Measurements from ENCODE around the gene POU3F1.

Gene POU3F1

DNA sequence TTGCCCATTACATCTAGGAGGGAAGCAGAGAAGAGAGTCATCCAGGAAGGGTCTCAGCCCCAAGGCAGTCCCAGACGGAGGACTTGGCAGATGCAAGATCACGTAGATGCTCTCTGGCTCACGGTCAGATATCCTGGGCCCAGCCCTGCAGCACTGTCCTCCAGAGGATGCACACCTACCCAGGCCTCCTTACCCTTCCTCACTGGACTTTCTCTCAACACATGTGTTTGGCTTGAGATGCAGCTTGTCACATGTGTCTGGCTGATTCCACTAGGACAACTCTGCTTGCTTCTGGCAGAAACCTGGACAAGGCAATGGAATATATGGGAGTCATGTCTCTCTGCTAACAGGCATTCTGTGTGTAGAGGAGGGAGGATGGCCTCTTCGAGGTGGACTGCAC lies 32.4 kb upstream of the POU3F1 start:
- Histone ChIP-seq H3K4me2 (ENCODE audit: low read depth, low read length) (no peak overlapping the region), H3F3A (ENCODE audit: insufficient read depth, low read length) (no peaks in the 10 kb centered on the region), H3K4me1 (ENCODE audit: low read length) (no peaks in the 10 kb centered on the region), H3K27ac (ENCODE audit: low read length) (no peak overlapping the region), H3K27me3 (replicated peaks; ENCODE audit: insufficient read depth, low read length) (no peaks in the 10 kb centered on the region), H4K20me1 (ENCODE audit: insufficient read depth, low read length) (no peaks in the 10 kb centered on the region), H3K79me2 (ENCODE audit: low read length) (no peaks in the 10 kb centered on the region), H3K36me3 (replicated peaks; ENCODE audit: insufficient read depth, low read length) (no peaks in the 10 kb centered on the region), H2AFZ (ENCODE audit: low read length) (no peak overlapping the region), H3K4me3 (ENCODE audit: low read length) (no peak overlapping the region), H3K9me2 (replicated peaks; ENCODE audit: insufficient read depth, low read length) (no peaks in the 10 kb centered on the region), H3K9me3 (replicated peaks; ENCODE audit: insufficient read depth, low read length) (no peaks in the 10 kb centered on the region), H3K9ac (ENCODE audit: low read length) (no peak overlapping the region)
- DNase-seq = no peak
- TF ChIP-seq, protein P1, sequence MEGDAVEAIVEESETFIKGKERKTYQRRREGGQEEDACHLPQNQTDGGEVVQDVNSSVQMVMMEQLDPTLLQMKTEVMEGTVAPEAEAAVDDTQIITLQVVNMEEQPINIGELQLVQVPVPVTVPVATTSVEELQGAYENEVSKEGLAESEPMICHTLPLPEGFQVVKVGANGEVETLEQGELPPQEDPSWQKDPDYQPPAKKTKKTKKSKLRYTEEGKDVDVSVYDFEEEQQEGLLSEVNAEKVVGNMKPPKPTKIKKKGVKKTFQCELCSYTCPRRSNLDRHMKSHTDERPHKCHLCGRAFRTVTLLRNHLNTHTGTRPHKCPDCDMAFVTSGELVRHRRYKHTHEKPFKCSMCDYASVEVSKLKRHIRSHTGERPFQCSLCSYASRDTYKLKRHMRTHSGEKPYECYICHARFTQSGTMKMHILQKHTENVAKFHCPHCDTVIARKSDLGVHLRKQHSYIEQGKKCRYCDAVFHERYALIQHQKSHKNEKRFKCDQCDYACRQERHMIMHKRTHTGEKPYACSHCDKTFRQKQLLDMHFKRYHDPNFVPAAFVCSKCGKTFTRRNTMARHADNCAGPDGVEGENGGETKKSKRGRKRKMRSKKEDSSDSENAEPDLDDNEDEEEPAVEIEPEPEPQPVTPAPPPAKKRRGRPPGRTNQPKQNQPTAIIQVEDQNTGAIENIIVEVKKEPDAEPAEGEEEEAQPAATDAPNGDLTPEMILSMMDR (IDR thresholded peaks at IDR 0.05; ENCODE audit: low read length) = no peak

DNA sequence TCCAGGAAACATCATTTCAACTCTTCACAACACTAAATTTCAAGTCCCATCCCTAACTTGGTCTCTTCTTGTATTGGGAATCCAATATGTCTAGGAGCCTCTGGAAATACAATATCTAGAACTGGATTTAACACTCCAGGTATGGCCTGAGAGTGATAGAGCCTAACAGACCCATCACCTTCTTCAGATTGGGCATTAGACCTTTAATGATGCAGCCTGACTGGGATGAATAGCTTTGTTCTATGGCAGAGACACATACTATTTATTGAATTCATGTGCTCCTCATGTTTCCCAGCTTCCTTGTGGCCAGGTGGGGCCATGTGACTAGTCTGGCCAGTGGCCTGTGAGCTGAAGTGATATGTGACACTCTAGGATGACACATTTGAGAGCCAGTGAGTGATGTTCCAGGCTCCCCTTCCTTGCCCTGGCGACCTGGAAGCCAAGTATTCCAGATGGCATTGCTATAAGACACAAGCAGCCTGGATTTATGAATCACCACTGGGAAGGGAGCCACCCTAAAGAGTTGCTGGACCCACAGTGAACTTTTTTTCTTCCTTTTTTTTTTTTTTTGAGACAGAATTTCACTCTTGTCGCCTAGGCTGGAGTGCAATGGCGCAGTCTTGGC lies 31.0 kb upstream of the POU3F1 start:
- DNase-seq = no peak
- H3K9ac ChIP-seq (ENCODE audit: low read length) = no peak overlapping the region
- no peaks in the 10 kb centered on the region for H3K9me2 ChIP-seq (replicated peaks; ENCODE audit: insufficient read depth, low read length)
- no peaks in the 10 kb centered on the region for H4K20me1 ChIP-seq (ENCODE audit: insufficient read depth, low read length)
- no peak overlapping the region for H2AFZ ChIP-seq (ENCODE audit: low read length)
- H3K27me3 ChIP-seq (replicated peaks; ENCODE audit: insufficient read depth, low read length) = no peaks in the 10 kb centered on the region
- no peak overlapping the region for H3K4me3 ChIP-seq (ENCODE audit: low read length)
- H3K4me2 ChIP-seq (ENCODE audit: low read depth, low read length) = no peak overlapping the region
- H3K79me2 ChIP-seq (ENCODE audit: low read length) = no peaks in the 10 kb centered on the region
- TF ChIP-seq EZH2phosphoT487 (IDR thresholded peaks at IDR 0.05; ENCODE audit: low read length) = no peak
- TF ChIP-seq, protein P1 (IDR thresholded peaks at IDR 0.05; ENCODE audit: low read length) = no peak
- TF ChIP-seq EZH2 (optimal IDR thresholded peaks at IDR 0.05; ENCODE audit: low read depth, low read length) = no peak
- H3K36me3 ChIP-seq (replicated peaks; ENCODE audit: insufficient read depth, low read length) = no peaks in the 10 kb centered on the region
- H3K27ac ChIP-seq (ENCODE audit: low read length) = no peak overlapping the region
- no peaks in the 10 kb centered on the region for H3K9me3 ChIP-seq (replicated peaks; ENCODE audit: insufficient read depth, low read length)
- H3F3A ChIP-seq (ENCODE audit: insufficient read depth, low read length) = no peaks in the 10 kb centered on the region
- no peaks in the 10 kb centered on the region for H3K4me1 ChIP-seq (ENCODE audit: low read length)

DNA sequence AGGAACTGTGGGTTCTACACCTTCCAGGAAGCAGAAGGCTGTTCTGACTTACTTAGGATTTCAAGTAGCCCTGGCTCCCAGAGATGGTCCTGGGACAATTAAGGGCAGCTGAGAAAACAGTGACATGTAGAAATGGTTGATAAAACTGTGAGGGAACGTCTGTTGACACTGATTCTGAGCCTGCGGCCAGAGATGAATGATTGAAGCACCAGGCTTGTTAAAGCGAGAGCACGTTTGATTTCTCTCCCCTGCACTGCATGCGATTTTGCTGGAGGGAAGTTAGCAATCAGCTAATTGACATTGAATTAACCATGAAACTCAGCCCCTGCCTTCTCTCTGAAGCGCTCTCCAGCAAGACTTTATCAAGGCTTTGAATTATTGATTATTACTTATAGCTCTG lies 29.9 kb upstream of the POU3F1 start:
- no peak for DNase-seq
- no peaks in the 10 kb centered on the region for H3K36me3 ChIP-seq (replicated peaks; ENCODE audit: insufficient read depth, low read length)
- TF ChIP-seq EZH2 (optimal IDR thresholded peaks at IDR 0.05; ENCODE audit: low read depth, low read length) (no peak), EZH2phosphoT487 (IDR thresholded peaks at IDR 0.05; ENCODE audit: low read length) (no peak)
- TF ChIP-seq, protein P1 (IDR thresholded peaks at IDR 0.05; ENCODE audit: low read length) = no peak
- no peak overlapping the region for H3K27ac ChIP-seq (ENCODE audit: low read length)
- no peaks in the 10 kb centered on the region for H3K27me3 ChIP-seq (replicated peaks; ENCODE audit: insufficient read depth, low read length)
- no peak overlapping the region for H3K4me3 ChIP-seq (ENCODE audit: low read length)
- H3K4me2 ChIP-seq (ENCODE audit: low read depth, low read length) = no peak overlapping the region
- no peaks in the 10 kb centered on the region for H4K20me1 ChIP-seq (ENCODE audit: insufficient read depth, low read length)
- H3K79me2 ChIP-seq (ENCODE audit: low read length) = no peaks in the 10 kb centered on the region
- H3K9ac ChIP-seq (ENCODE audit: low read length) = no peak overlapping the region
- no peaks in the 10 kb centered on the region for H3K9me2 ChIP-seq (replicated peaks; ENCODE audit: insufficient read depth, low read length)
- H3F3A ChIP-seq (ENCODE audit: insufficient read depth, low read length) = no peaks in the 10 kb centered on the region
- H2AFZ ChIP-seq (ENCODE audit: low read length) = no peak overlapping the region
- H3K9me3 ChIP-seq (replicated peaks; ENCODE audit: insufficient read depth, low read length) = no peaks in the 10 kb centered on the region
- H3K4me1 ChIP-seq (ENCODE audit: low read length) = no peaks in the 10 kb centered on the region
